ENCODE data around the gene KCNJ9. TPM values are rescaled to one million over a fixed set of nuclear protein-coding genes. Genes with fewer than 3 reads are reported as not detected.

The KCNJ9 gene
- total and polyA plus RNA-seq, 2 of the 13 experiments (the other 11 are each of a cell fraction or from before 2014, with no cell fraction given), result not detected

DNA sequence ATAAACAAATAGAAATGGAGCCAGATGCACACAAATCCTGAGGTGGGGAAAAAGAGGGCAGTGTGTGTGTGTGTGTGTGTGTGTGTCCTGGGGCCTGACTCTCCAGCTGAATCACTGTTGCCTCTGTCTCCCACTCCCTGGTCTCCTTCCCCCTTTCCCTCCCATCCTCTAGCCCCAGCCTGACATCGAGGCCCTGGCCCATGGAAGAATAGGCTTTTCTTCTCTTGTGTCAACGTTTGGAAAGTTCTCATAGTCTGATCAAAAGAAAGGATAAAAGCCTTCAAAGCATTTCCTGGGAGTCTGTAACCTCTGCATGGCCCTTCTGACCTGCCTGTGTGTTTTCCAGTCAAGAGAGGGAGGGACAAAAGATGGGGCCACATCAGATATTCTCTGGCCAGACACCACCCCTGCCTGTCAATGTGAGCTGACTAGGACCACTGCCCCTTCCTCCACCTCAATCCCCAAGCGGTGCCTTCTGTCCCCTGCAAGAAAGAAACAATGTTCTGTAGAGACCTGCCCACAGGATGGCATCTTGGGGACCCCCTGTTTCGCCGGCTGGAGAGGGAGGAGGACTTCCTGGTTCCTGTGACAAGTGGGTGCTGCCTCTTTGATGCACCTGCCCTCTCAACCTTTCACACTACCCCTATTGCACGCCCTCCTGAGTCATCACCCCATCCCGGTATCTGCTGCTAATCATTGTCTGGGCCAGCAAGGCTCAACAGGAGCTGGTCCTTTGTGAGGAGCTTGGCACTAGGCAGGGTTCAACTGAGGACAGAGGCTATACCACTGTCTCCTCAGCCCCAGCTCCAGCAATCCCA lies 27.6 kb upstream of the KCNJ9 start (continued):
- TF ChIP-seq ZNF775 (CRISPR knock-in tag; IDR thresholded peaks at IDR 0.05; ENCODE audit: borderline replicate concordance) (no peak), CREM (IDR thresholded peaks at IDR 0.05) (peak; percentile 86), CREM (CRISPR knock-in tag; IDR thresholded peaks at IDR 0.05) (no peak), SP2 (CRISPR knock-in tag; IDR thresholded peaks at IDR 0.05) (no peak), KDM5B (CRISPR knock-in tag; IDR thresholded peaks at IDR 0.05; ENCODE audit: borderline replicate concordance) (no peak), ZNF777 (CRISPR knock-in tag; IDR thresholded peaks at IDR 0.05) (no peak), ZNF605 (CRISPR knock-in tag; IDR thresholded peaks at IDR 0.05) (no peak), YY1 (IDR thresholded peaks at IDR 0.05; ENCODE audit: insufficient read depth, insufficient replicate concordance, low read depth, low read length) (no peak), TCF12 (IDR thresholded peaks at IDR 0.05) (no peak), TCF12 (CRISPR knock-in tag; IDR thresholded peaks at IDR 0.05) (no peak), ZNF747 (CRISPR knock-in tag; IDR thresholded peaks at IDR 0.05; ENCODE audit: borderline replicate concordance) (no peak), ZNF354B (CRISPR knock-in tag; IDR thresholded peaks at IDR 0.05) (no peak), SAFB2 (CRISPR knock-in tag; IDR thresholded peaks at IDR 0.05; ENCODE audit: borderline replicate concordance, low read depth) (peak; percentile 58; the same call in 1 of the 2 replicates)
- TF ChIP-seq, protein P1, sequence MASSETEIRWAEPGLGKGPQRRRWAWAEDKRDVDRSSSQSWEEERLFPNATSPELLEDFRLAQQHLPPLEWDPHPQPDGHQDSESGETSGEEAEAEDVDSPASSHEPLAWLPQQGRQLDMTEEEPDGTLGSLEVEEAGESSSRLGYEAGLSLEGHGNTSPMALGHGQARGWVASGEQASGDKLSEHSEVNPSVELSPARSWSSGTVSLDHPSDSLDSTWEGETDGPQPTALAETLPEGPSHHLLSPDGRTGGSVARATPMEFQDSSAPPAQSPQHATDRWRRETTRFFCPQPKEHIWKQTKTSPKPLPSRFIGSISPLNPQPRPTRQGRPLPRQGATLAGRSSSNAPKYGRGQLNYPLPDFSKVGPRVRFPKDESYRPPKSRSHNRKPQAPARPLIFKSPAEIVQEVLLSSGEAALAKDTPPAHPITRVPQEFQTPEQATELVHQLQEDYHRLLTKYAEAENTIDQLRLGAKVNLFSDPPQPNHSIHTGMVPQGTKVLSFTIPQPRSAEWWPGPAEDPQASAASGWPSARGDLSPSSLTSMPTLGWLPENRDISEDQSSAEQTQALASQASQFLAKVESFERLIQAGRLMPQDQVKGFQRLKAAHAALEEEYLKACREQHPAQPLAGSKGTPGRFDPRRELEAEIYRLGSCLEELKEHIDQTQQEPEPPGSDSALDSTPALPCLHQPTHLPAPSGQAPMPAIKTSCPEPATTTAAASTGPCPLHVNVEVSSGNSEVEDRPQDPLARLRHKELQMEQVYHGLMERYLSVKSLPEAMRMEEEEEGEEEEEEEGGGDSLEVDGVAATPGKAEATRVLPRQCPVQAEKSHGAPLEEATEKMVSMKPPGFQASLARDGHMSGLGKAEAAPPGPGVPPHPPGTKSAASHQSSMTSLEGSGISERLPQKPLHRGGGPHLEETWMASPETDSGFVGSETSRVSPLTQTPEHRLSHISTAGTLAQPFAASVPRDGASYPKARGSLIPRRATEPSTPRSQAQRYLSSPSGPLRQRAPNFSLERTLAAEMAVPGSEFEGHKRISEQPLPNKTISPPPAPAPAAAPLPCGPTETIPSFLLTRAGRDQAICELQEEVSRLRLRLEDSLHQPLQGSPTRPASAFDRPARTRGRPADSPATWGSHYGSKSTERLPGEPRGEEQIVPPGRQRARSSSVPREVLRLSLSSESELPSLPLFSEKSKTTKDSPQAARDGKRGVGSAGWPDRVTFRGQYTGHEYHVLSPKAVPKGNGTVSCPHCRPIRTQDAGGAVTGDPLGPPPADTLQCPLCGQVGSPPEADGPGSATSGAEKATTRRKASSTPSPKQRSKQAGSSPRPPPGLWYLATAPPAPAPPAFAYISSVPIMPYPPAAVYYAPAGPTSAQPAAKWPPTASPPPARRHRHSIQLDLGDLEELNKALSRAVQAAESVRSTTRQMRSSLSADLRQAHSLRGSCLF (CRISPR knock-in tag; IDR thresholded peaks at IDR 0.05; ENCODE audit: borderline replicate concordance), result no peak
- TF ChIP-seq, protein P2, sequence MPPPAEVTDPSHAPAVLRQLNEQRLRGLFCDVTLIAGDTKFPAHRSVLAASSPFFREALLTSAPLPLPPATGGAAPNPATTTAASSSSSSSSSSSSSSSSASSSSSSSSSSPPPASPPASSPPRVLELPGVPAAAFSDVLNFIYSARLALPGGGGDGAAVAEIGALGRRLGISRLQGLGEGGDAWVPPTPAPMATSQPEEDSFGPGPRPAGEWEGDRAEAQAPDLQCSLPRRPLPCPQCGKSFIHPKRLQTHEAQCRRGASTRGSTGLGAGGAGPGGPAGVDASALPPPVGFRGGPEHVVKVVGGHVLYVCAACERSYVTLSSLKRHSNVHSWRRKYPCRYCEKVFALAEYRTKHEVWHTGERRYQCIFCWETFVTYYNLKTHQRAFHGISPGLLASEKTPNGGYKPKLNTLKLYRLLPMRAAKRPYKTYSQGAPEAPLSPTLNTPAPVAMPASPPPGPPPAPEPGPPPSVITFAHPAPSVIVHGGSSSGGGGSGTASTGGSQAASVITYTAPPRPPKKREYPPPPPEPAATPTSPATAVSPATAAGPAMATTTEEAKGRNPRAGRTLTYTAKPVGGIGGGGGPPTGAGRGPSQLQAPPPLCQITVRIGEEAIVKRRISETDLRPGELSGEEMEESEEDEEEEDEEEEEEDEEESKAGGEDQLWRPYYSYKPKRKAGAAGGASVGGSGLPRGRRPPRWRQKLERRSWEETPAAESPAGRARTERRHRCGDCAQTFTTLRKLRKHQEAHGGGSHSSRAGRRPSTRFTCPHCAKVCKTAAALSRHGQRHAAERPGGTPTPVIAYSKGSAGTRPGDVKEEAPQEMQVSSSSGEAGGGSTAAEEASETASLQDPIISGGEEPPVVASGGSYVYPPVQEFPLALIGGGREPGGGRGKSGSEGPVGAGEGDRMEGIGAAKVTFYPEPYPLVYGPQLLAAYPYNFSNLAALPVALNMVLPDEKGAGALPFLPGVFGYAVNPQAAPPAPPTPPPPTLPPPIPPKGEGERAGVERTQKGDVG (CRISPR knock-in tag; IDR thresholded peaks at IDR 0.05; ENCODE audit: borderline replicate concordance), result 0 out of 2 replicates have a peak, but pooled peaks have one; percentile 41
- TF ChIP-seq, protein P3, sequence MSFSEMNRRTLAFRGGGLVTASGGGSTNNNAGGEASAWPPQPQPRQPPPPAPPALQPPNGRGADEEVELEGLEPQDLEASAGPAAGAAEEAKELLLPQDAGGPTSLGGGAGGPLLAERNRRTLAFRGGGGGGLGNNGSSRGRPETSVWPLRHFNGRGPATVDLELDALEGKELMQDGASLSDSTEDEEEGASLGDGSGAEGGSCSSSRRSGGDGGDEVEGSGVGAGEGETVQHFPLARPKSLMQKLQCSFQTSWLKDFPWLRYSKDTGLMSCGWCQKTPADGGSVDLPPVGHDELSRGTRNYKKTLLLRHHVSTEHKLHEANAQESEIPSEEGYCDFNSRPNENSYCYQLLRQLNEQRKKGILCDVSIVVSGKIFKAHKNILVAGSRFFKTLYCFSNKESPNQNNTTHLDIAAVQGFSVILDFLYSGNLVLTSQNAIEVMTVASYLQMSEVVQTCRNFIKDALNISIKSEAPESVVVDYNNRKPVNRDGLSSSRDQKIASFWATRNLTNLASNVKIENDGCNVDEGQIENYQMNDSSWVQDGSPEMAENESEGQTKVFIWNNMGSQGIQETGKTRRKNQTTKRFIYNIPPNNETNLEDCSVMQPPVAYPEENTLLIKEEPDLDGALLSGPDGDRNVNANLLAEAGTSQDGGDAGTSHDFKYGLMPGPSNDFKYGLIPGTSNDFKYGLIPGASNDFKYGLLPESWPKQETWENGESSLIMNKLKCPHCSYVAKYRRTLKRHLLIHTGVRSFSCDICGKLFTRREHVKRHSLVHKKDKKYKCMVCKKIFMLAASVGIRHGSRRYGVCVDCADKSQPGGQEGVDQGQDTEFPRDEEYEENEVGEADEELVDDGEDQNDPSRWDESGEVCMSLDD (CRISPR knock-in tag; IDR thresholded peaks at IDR 0.05; ENCODE audit: borderline replicate concordance), result no peak
- TF ChIP-seq, protein P4, sequence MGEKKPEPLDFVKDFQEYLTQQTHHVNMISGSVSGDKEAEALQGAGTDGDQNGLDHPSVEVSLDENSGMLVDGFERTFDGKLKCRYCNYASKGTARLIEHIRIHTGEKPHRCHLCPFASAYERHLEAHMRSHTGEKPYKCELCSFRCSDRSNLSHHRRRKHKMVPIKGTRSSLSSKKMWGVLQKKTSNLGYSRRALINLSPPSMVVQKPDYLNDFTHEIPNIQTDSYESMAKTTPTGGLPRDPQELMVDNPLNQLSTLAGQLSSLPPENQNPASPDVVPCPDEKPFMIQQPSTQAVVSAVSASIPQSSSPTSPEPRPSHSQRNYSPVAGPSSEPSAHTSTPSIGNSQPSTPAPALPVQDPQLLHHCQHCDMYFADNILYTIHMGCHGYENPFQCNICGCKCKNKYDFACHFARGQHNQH (CRISPR knock-in tag; IDR thresholded peaks at IDR 0.05), result no peak; the same call in 1 of the 2 replicates
